HCT116 (cell line): Measurements from ENCODE around the gene GMCL1. TPM values are rescaled to one million over a fixed set of nuclear protein-coding genes. Genes with fewer than 3 reads are reported as not detected.

Experiments used
- ATAC-seq: fragments of 200-7000 bp; cut with Tn5 transposase; 2 replicates; pipeline ENCODE4 v1.9.1; 2020; ENCODE audit warnings: mild to moderate bottlenecking, moderate library complexity
- BruUV-seq: library from RNA; stranded (reverse); fragments of 400-500 nt; replicated peaks from 2 replicates; lab custom pipeline; 2021; lab: Mats Ljungman, UMichigan
- CTCF ChIA-PET: fragments of 300-600 bp; sonication (Branson Sonifier 250); formaldehyde crosslinking; loops from one replicate; lab custom pipeline; 2021; ENCODE audit warnings: antibody characterized with exemption; lab: Charles Lee
- POLR2A ChIA-PET: fragments of 300-600, 350-600 bp; sonication (Branson Sonifier 250); formaldehyde crosslinking; loops from one replicate; lab custom pipeline; 2021; ENCODE audit warnings: antibody characterized with exemption; lab: Charles Lee
- RAD21 ChIA-PET, 2 experiments: fragments of 300-600 bp; sonication (Branson Sonifier 250); formaldehyde crosslinking; loops; one replicate each; lab custom pipeline; 2023; ENCODE audit warnings: low total read pairs in 2 of 2; ENCODE audit not compliant: uncharacterized antibody in 2 of 2, unreplicated experiment in 2 of 2, low non-redundant PET in 1 of 2; lab: Charles Lee
- DNase-seq: peaks from one replicate; pipeline ENCODE4 v3.0.0-alpha.2; 2010; ENCODE audit warnings: low read depth, low spot score
- H2AFZ ChIP-seq: fragments of 200-600 bp; shearing (Covaris generic), sonication (generic); 2 replicates; pipeline ENCODE4 v1.6.1; 2017; ENCODE audit warnings: low read depth, mixed run types, mixed read lengths, antibody characterized with exemption, low read length; ENCODE audit not compliant: poor library complexity, severe bottlenecking
- H3K27ac ChIP-seq: 2 replicates; pipeline ENCODE4 v1.5.1; 2012; ENCODE audit warnings: low read depth, low read length
- H3K27me3 ChIP-seq: fragments of 200-600 bp; sonication (generic); 2 replicates; pipeline ENCODE4 v1.6.1; 2016; ENCODE audit warnings: mixed run types, low read length, mixed read lengths; ENCODE audit not compliant: insufficient read depth
- H3K36me3 ChIP-seq, 2 experiments: fragments of 200-500 bp in 1 of 2; fragments of 200-600 bp in 1 of 2; sonication (Bioruptor generic) in 1 of 2; sonication (generic) in 1 of 2; 2 replicates each; pipeline versions ENCODE4 v1.5.1 to v1.6.1; 2014 to 2016; ENCODE audit warnings: low read length in 2 of 2, inconsistent platforms in 1 of 2, mixed read lengths in 1 of 2, mixed run types in 1 of 2; ENCODE audit not compliant: insufficient read depth in 2 of 2, control insufficient read depth in 1 of 2
- H3K4me1 ChIP-seq, 2 experiments: fragments of 200-600 bp in 1 of 2; sonication (generic) in 1 of 2; 2 replicates each; pipeline versions ENCODE4 v1.5.1 to v1.6.1; 2012 to 2017; ENCODE audit warnings: low read length in 2 of 2, inconsistent platforms in 1 of 2, mild to moderate bottlenecking in 1 of 2, mixed read lengths in 1 of 2, mixed run types in 1 of 2, moderate library complexity in 1 of 2; ENCODE audit not compliant: insufficient read depth in 2 of 2, control insufficient read depth in 1 of 2
- H3K4me2 ChIP-seq: fragments of 200-600 bp; sonication (generic); 2 replicates; pipeline ENCODE4 v1.6.1; 2017; ENCODE audit warnings: mixed run types, low read length, mixed read lengths
- H3K4me3 ChIP-seq, 2 experiments: fragments of 200-600 bp in 1 of 2; sonication (generic) in 1 of 2; replicated peaks in 1 of 2; 2 replicates each; pipeline ENCODE4 v1.5.1; 2011 to 2016; ENCODE audit warnings: low read length in 2 of 2, control low read depth in 1 of 2, low read depth in 1 of 2, mild to moderate bottlenecking in 1 of 2, mixed read lengths in 1 of 2, mixed run types in 1 of 2
- H3K79me2 ChIP-seq: fragments of 200-600 bp; sonication (generic); 2 replicates; pipeline ENCODE4 v1.6.1; 2017; ENCODE audit warnings: mild to moderate bottlenecking, mixed run types, low read length, moderate library complexity, mixed read lengths; ENCODE audit not compliant: insufficient read depth
- H3K9ac ChIP-seq: fragments of 200-600 bp; sonication (generic); 2 replicates; pipeline ENCODE4 v1.6.1; 2016; ENCODE audit warnings: low read length, mixed read lengths
- H3K9me2 ChIP-seq: fragments of 200-600 bp; sonication (generic), shearing (Covaris generic); 2 replicates; pipeline ENCODE4 v1.6.1; 2017; ENCODE audit warnings: mixed run types, mild to moderate bottlenecking, moderate library complexity; ENCODE audit not compliant: insufficient read depth
- H3K9me3 ChIP-seq, 2 experiments: fragments of 200-500 bp in 1 of 2; fragments of 200-600 bp in 1 of 2; sonication (Bioruptor generic) in 1 of 2; sonication (generic) in 1 of 2; 2 replicates each; pipeline ENCODE4 v1.6.1; 2014 to 2017; ENCODE audit warnings: low read length in 2 of 2, mixed read lengths in 2 of 2, inconsistent platforms in 1 of 2, low read depth in 1 of 2, mild to moderate bottlenecking in 1 of 2, mixed run types in 1 of 2, moderate library complexity in 1 of 2; ENCODE audit not compliant: control insufficient read depth in 1 of 2, insufficient read depth in 1 of 2
- H4K20me1 ChIP-seq: fragments of 200-600 bp; sonication (generic), shearing (Covaris generic); 2 replicates; pipeline ENCODE4 v1.6.1; 2017; ENCODE audit warnings: mixed run types, mild to moderate bottlenecking, moderate library complexity; ENCODE audit not compliant: insufficient read depth
- CBX3 ChIP-seq: IDR thresholded peaks from 2 replicates; pipeline ENCODE4 v1.6.1; 2012; ENCODE audit warnings: low read depth
- CEBPB ChIP-seq: IDR thresholded peaks from 2 replicates; pipeline ENCODE4 v1.6.1; 2012; ENCODE audit warnings: low read depth
- CTCF ChIP-seq, 3 experiments: fragments of 200-600 bp in 1 of 3; sonication (generic) in 1 of 3; IDR thresholded peaks in 2 of 3; conservative IDR thresholded peaks in 1 of 3; 2 replicates each; pipeline ENCODE4 v1.5.1; 2012 to 2017; ENCODE audit warnings: low read depth in 2 of 3, low read length in 2 of 3, antibody characterized with exemption in 1 of 3, borderline replicate concordance in 1 of 3, control low read depth in 1 of 3, mild to moderate bottlenecking in 1 of 3, mixed read lengths in 1 of 3, mixed run types in 1 of 3, moderate library complexity in 1 of 3; ENCODE audit not compliant: insufficient read depth in 1 of 3
- EGR1 ChIP-seq: IDR thresholded peaks from 2 replicates; pipeline ENCODE4 v1.6.1; 2012; ENCODE audit warnings: low read depth
- ELF1 ChIP-seq: IDR thresholded peaks from 2 replicates; pipeline ENCODE4 v1.6.1; 2012; ENCODE audit warnings: low read depth, borderline replicate concordance
- EZH2 ChIP-seq: fragments of 200-600 bp; sonication (generic); IDR thresholded peaks from 2 replicates; pipeline ENCODE4 v1.6.1; 2017; ENCODE audit warnings: antibody characterized with exemption, mixed run types
- EZH2phosphoT487 ChIP-seq: fragments of 200-600 bp; IDR thresholded peaks from 2 replicates; pipeline ENCODE4 v1.6.1; 2018; ENCODE audit warnings: antibody characterized with exemption, borderline replicate concordance
- FOSL1 ChIP-seq: IDR thresholded peaks from 2 replicates; pipeline ENCODE4 v1.6.1; 2012; ENCODE audit warnings: low read depth
- MAX ChIP-seq: IDR thresholded peaks from 2 replicates; pipeline ENCODE4 v1.6.1; 2012
- POLR2A ChIP-seq: IDR thresholded peaks from 2 replicates; pipeline ENCODE4 v1.7.0; 2011; ENCODE audit warnings: borderline replicate concordance; ENCODE audit not compliant: insufficient read depth, insufficient read length; ENCODE audit errors: extremely low read depth
- RAD21 ChIP-seq: IDR thresholded peaks from 2 replicates; pipeline ENCODE4 v1.6.1; 2012; ENCODE audit warnings: low read depth, mild to moderate bottlenecking
- REST ChIP-seq: IDR thresholded peaks from 2 replicates; pipeline ENCODE4 v1.6.1; 2012; ENCODE audit warnings: low read depth
- SP1 ChIP-seq: IDR thresholded peaks from 2 replicates; pipeline ENCODE4 v1.6.1; 2012; ENCODE audit warnings: low read depth
- YY1 ChIP-seq: IDR thresholded peaks from 2 replicates; pipeline ENCODE4 v1.6.1; 2011; ENCODE audit warnings: low read length, low read depth, moderate library complexity, mild to moderate bottlenecking; ENCODE audit not compliant: insufficient replicate concordance; ENCODE audit errors: extremely low read depth
- ZBTB33 ChIP-seq: IDR thresholded peaks from 2 replicates; pipeline ENCODE4 v1.6.1; 2011; ENCODE audit warnings: mild to moderate bottlenecking, low read length, moderate library complexity; ENCODE audit not compliant: insufficient replicate concordance; ENCODE audit errors: extremely low read depth
- ZFX ChIP-seq: fragments of 450-650 bp; IDR thresholded peaks from 2 replicates; pipeline ENCODE4 v1.6.1; 2017
- ZNF274 ChIP-seq: fragments of 200-500 bp; sonication (Bioruptor generic); IDR thresholded peaks from 2 replicates; pipeline ENCODE4 v1.6.1; 2014; ENCODE audit warnings: mild to moderate bottlenecking, low read depth, low read length, inconsistent platforms
- intact Hi-C: fragments of 100-400 bp; cut with micrococcal nuclease; formaldehyde crosslinking; loops from 2 replicates; pipeline ENCODE4 v1.10.0; 2022
- total RNA-seq: library from RNA; stranded (reverse); gene quantifications from one replicate; pipeline ENCODE4 v1.2.1, GENCODE V29; 2021; ENCODE audit not compliant: unreplicated experiment

GMCL1 gene
- total RNA-seq, 1 experiment from 2014 or later = 16.7 TPM

- Histone ChIP-seq H3K27me3 (no peaks in the 10 kb centered on the region), H3K36me3 (peaks cover 3 to 17% of the 10 kb centered on the region in 2 experiments; a peak in 3 of 4 replicates), H3K9me3 (no peaks in the 10 kb centered on the region), H3K9ac (no peak overlapping the region), H3K4me1 (0 out of 4 replicates have a peak, but pooled peaks cover 0 to 5% of the 10 kb centered on the region in 2 experiments), H4K20me1 (no peaks in the 10 kb centered on the region), H3K79me2 (no peaks in the 10 kb centered on the region), H3K27ac (no peak overlapping the region), H3K4me2 (no peak overlapping the region), H3K4me3 (no peak overlapping the region), H2AFZ (no peak overlapping the region), H3K9me2 (no peaks in the 10 kb centered on the region)
- ChIA-PET CTCF (no interaction called here), RAD21 (no interaction called here), POLR2A (no interaction called here)
- no peak for ATAC-seq
- TF ChIP-seq EZH2phosphoT487 = no peak
- TF ChIP-seq FOSL1 = no peak
- TF ChIP-seq MAX = no peak
- no peak for TF ChIP-seq EZH2
- TF ChIP-seq RAD21 = no peak
- TF ChIP-seq POLR2A = no peak
- TF ChIP-seq EGR1 = no peak
- no peak for TF ChIP-seq ZFX
- no peak for TF ChIP-seq CEBPB
- no peak for TF ChIP-seq ZNF274
- TF ChIP-seq ELF1 = no peak
- no peak for TF ChIP-seq CBX3
- no peak for TF ChIP-seq REST
- TF ChIP-seq ZBTB33 = no peak
- no peak for TF ChIP-seq CTCF (IDR thresholded peaks at IDR 0.05 in 2 of 3, conservative IDR thresholded peaks at IDR 0.05 in 1 of 3; ENCODE audit: borderline replicate concordance in 1 of 3, insufficient read depth in 1 of 3, low read depth in 2 of 3, low read length in 2 of 3)
- no peak for TF ChIP-seq SP1
- TF ChIP-seq YY1 = no peak
- intact Hi-C loops = no loop called here
- DNase-seq = no peak
- no TSS peak for BruUV-seq
These were observed 14.5 kb downstream of the GMCL1 start for GRCh38 chr2:69843993-69844392.
